ENCODE results near the gene MAGOH.
A peak's percentile ranks its signal among the peaks of the same experiment; 100 is the strongest.
"Not testable (repeated sequence)": the region's sequence is repeated elsewhere in the genome, so short reads cannot be mapped to it uniquely, and the experiment has no call there.

The MAGOH gene

GRCh38 chr1:53186533-53186932, 51.8 kb downstream of the MAGOH start:
- DNase-seq (ENCODE audit: low read depth, low spot score), result no peak

- not testable (repeated sequence) for DNase-seq (ENCODE audit: low read depth, low spot score)
These were observed 52.4 kb downstream of the MAGOH start for GRCh38 chr1:53185955-53186297.

GRCh38 chr1:53183095-53183990, 55.0 kb downstream of the MAGOH start:
- DNase-seq (ENCODE audit: low read depth, low spot score), result no peak

- no peak for DNase-seq (ENCODE audit: low read depth, low spot score)
These were observed 55.6 kb downstream of the MAGOH start for GRCh38 chr1:53182716-53183094.

- peak; percentile 89 for DNase-seq (ENCODE audit: low read depth, low spot score)
These were observed 56.2 kb downstream of the MAGOH start for GRCh38 chr1:53182111-53182593.

GRCh38 chr1:53180951-53181350, 57.4 kb downstream of the MAGOH start:
- no peak for DNase-seq (ENCODE audit: low read depth, low spot score)

GRCh38 chr1:53180226-53180625, 58.1 kb downstream of the MAGOH start:
- DNase-seq (ENCODE audit: low read depth, low spot score), result no peak

All from astrocyte of the hippocampus (primary cell).